BE2C (cell line): Measurements from ENCODE around the gene TDRD9.
A peak's percentile ranks its signal among the peaks of the same experiment; 100 is the strongest.

Source experiments
- DNase-seq: peaks from one replicate; pipeline ENCODE4 v3.0.0-alpha.2; 2020
- H3K27me3 ChIP-seq: fragments of 250-450 bp; sonication (Bioruptor Pico); 2 replicates; pipeline ENCODE4 v1.5.1; 2020; ENCODE audit warnings: mild to moderate bottlenecking
- H3K36me3 ChIP-seq: fragments of 250-450 bp; sonication (Bioruptor Pico); 2 replicates; pipeline ENCODE4 v1.5.1; 2020; ENCODE audit warnings: mild to moderate bottlenecking
- H3K4me1 ChIP-seq: fragments of 250-450 bp; sonication (Bioruptor Pico); 2 replicates; pipeline ENCODE4 v1.5.1; 2020
- H3K4me3 ChIP-seq: 2 replicates; pipeline ENCODE4 v1.5.1; 2011; ENCODE audit warnings: low read depth, low read length
- H3K9me3 ChIP-seq: fragments of 250-450 bp; sonication (Bioruptor Pico); 2 replicates; pipeline ENCODE4 v1.5.1; 2020
- CTCF ChIP-seq: IDR thresholded peaks from 2 replicates; pipeline ENCODE4 v1.5.1; 2012; ENCODE audit warnings: mild to moderate bottlenecking, low read depth, low read length

Gene TDRD9

DNA sequence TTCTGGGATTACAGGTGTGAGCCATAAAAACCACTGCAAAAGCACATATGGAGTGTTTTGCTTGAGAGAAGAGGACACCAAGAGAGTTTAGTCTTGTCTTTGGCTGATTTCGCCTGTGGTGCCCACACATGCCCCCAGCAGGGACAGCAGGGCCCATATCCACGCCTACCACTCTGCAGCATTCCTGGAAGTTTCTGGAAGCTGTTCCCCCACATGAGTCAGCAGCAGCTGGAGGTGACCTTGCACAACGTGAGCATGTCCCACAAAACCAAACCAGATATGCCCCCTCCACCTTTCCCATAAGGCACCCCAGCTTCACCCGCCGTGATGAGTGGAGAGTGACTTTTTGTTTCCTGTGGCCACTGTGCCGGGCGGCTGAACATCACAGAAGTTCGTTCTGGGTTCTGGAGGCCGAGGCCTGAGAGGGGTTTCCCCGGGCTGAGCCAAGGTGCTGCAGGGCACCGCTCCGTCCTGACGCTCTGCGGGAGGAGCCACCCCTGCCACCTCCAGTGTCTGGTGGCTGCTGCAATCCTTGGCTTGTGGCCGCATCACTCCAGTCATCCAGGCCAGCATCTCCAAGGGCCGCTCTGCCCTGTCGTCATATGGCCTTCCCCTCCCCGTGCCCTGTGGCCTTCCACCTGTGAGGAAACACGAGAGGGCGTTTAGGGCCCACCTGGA, 162.0 kb downstream of the TDRD9 start:
- Histone ChIP-seq H3K36me3 (no peaks in the 10 kb centered on the region), H3K4me1 (peaks cover 10% of the 10 kb centered on the region), H3K27me3 (no peaks in the 10 kb centered on the region), H3K9me3 (no peaks in the 10 kb centered on the region), H3K4me3 (no peak overlapping the region)
- no peak for TF ChIP-seq CTCF
- no peak for DNase-seq

DNA sequence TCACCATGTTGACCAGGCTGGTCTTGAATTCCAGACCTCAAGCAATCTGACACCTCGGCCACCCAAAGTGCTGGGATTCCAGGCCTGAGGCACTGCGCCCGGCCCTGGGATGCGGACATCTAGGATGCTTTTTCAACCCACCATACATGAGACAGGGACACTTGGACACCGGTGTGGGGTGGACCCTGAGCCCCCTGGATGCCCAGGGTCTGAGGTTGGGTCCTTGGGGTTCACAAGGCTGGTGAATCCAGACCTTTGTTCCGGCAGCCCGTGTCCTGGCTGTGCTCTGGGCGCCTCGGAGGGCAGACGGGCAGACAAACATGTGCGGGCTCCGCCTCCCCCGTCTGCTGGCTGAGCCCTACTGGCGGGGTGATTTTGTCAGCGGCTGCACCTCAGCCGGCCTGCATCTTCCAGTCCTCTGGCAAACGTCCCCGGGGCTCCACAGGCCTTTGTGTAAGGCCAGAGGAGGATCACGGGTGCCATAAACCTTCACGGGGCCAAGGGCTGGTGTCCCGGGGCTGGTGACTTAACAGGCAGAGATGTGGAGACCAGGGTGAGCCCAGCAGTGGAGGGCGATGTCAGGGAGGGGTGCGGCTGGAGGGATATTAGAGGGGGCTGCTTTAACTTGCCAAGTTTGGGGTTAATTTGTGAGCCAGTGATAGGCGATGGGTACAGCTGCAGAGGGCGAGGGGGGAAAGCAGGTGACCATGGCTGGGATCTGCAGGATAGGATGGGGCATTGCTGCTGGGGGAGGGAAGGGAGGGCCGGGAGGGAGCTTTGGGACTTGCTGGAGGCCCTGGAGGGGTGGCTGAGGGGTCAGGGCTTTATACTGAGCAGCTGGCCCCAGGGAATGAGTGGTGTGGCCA, 163.0 kb downstream of the TDRD9 start:
- no peaks in the 10 kb centered on the region for H3K36me3 ChIP-seq
- peaks cover 10% of the 10 kb centered on the region for H3K4me1 ChIP-seq
- no peaks in the 10 kb centered on the region for H3K27me3 ChIP-seq
- DNase-seq: peak; percentile 36
- TF ChIP-seq CTCF: no peak
- no peaks in the 10 kb centered on the region for H3K9me3 ChIP-seq
- H3K4me3 ChIP-seq: no peak overlapping the region

- Histone ChIP-seq H3K4me3 (no peak overlapping the region), H3K27me3 (no peaks in the 10 kb centered on the region), H3K36me3 (no peaks in the 10 kb centered on the region), H3K4me1 (peaks cover 13% of the 10 kb centered on the region), H3K9me3 (no peaks in the 10 kb centered on the region)
- peak; percentile 7 for DNase-seq
- TF ChIP-seq CTCF: no peak
These were observed 163.9 kb downstream of the TDRD9 start for GRCh38 chr14:104091927-104092771.

DNA sequence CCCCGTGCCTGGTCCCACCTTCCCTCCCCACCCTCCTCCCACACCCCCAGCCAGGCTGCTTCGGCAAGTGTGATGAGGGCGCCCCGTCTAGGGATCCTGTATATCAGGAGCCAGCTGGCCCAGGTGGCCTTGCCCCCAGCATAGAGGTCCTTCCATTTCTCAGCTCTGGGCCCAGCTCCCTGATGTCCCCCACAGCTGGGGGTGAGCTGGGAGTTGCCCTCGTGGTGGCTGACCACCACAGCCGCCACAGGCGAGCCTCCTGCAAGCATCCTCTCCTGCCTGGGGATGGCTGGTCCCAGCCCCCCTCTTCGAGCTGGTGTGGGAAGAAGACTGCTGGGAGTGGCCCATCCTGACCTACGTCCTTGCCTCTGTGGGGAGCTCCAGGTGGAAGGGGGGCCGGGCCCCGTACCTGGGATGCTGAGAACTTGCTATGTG, 164.7 kb downstream of the TDRD9 start:
- peak; percentile 14 for DNase-seq
- no peak for TF ChIP-seq CTCF
- Histone ChIP-seq H3K36me3 (no peaks in the 10 kb centered on the region), H3K27me3 (no peaks in the 10 kb centered on the region), H3K4me3 (no peak overlapping the region), H3K9me3 (no peaks in the 10 kb centered on the region), H3K4me1 (peaks cover 13% of the 10 kb centered on the region)

DNA sequence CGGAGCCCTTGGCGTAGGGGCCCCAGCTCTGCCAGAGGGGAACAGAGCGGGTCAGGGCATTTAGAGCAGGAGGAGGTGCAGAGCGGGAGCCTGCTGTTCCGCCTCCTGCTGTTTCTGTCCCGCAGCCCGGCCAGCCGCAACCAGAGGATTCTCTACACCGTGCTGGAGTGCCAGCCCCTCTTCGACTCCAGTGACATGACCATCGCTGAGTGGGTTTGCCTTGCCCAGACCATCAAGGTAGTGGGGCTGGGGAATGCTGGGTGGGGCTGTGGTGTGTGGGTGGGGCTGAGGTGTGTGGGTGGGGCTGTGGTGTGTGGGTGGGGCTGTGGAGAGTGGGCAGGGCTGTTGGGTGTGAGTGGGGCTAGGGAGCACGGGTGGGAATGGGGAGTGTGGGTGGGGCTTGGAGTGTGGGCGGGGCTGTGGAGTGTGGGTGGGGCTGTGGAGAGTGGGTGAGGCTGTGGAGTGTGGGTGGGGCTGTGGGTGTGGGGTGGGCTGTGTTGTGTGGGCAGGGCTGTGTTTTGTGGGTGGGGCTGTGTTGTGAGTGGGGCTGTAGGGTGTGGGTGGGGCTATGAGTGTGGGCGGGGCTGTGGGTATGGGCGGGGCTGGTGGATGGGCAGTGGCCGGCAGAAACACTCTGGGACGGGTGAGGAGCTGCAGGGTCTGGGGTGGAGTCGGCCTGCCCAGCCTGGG, 165.3 kb downstream of the TDRD9 start:
- peak; percentile 50 for DNase-seq
- H3K4me3 ChIP-seq: no peak overlapping the region
- no peak for TF ChIP-seq CTCF
- no peaks in the 10 kb centered on the region for H3K36me3 ChIP-seq
- peaks cover 13% of the 10 kb centered on the region for H3K4me1 ChIP-seq
- no peaks in the 10 kb centered on the region for H3K27me3 ChIP-seq
- H3K9me3 ChIP-seq: no peaks in the 10 kb centered on the region
